ENCODE measurements around the gene SCLT1. TPM values are rescaled to one million over a fixed set of nuclear protein-coding genes. Genes with fewer than 3 reads are reported as not detected.

The SCLT1 gene
- total and polyA plus RNA-seq, 2 of the 4 experiments (the other 2 are of a cell fraction) = 4.9 to 7.7 TPM

DNA sequence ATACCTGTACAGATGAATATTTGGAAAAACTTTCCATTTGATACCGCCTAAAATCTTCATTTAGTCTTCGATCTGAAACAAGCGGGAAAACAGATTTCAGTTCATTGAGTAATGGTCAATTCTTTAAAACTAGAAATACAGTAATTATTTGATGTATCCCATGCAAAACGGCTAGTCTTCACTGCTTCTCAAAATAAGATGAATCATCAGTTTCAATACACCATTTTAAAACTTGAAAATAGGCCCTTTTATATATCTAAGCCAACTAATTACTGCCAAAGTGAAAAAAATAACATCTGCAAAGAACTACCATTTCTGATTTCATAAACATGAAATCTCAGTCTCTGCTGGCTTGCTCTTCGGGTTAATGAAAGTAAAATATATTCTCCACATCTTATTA, 11.0 kb downstream of the SCLT1 start:
- peaks cover 12 to 21% of the 10 kb centered on the region in 2 experiments for H3K79me1 ChIP-seq (ENCODE audit: low read depth in 1 of 2, low read length in 2 of 2)

More for the DNA sequence above, 11.0 kb downstream of the SCLT1 start:
- TF ChIP-seq MAFK (IDR thresholded peaks at IDR 0.05; ENCODE audit: low read depth, low read length) (peak; percentile 39; the same call in 1 of the 2 replicates), FOS (IDR thresholded peaks at IDR 0.05; ENCODE audit: low read depth, low read length) (no peak)
- Histone ChIP-seq H3K4ac (ENCODE audit: low read depth, low read length) (no peak overlapping the region), H3K14ac (replicated peaks; ENCODE audit: low read depth, low read length) (no peak overlapping the region), H3K36me3 (ENCODE audit: control insufficient read depth, insufficient read depth, low read length) (peaks cover 13% of the 10 kb centered on the region), H3K27me3 (ENCODE audit: control insufficient read depth, insufficient read depth, low read length) (no peaks in the 10 kb centered on the region), H3K18ac (ENCODE audit: low read depth, low read length) (no peak overlapping the region), H4K8ac (ENCODE audit: low read depth in 2 of 2, low read length in 2 of 2) (no peak overlapping the region), H2BK5ac (ENCODE audit: low read depth, low read length, poor library complexity, severe bottlenecking) (no peak overlapping the region), H2BK120ac (ENCODE audit: low read depth, low read length) (no peak overlapping the region), H4K91ac (ENCODE audit: insufficient read depth, low read depth, low read length) (no peak overlapping the region), H2AK5ac (ENCODE audit: low read depth, low read length) (no peak overlapping the region), H2AK9ac (replicated peaks; ENCODE audit: low read depth, low read length, poor library complexity) (no peak overlapping the region), H2AFZ (replicated peaks; ENCODE audit: low read length, poor library complexity) (no peak overlapping the region), H2BK20ac (ENCODE audit: low read depth, low read length) (no peak overlapping the region), H3K4me3 (ENCODE audit: insufficient read depth, low read depth, low read length) (no peak overlapping the region), H3K4me1 (ENCODE audit: control insufficient read depth, insufficient read depth, low read length) (no peaks in the 10 kb centered on the region), H4K20me1 (ENCODE audit: insufficient read depth, low read length) (no peaks in the 10 kb centered on the region), H3K9ac (ENCODE audit: low read depth, low read length) (no peak overlapping the region), H3K9me1 (ENCODE audit: insufficient read depth, low read length) (no peaks in the 10 kb centered on the region; the same call in 1 of the 2 replicates), H4K5ac (ENCODE audit: low read depth, low read length) (no peak overlapping the region), H3K23ac (ENCODE audit: low read depth, low read length) (no peak overlapping the region), H3K27ac (ENCODE audit: insufficient read depth, low read length) (no peak overlapping the region), H3K9me3 (ENCODE audit: control insufficient read depth, insufficient read depth, low read length) (no peaks in the 10 kb centered on the region), H3K56ac (ENCODE audit: extremely low read depth, insufficient read depth, low read length) (no peak overlapping the region), H3K4me2 (ENCODE audit: low read depth, low read length) (no peak overlapping the region), H2BK15ac (ENCODE audit: low read depth, low read length) (no peak overlapping the region)
- intact Hi-C loops (cut with micrococcal nuclease) = no loop called here
- no TSS peak for BruUV-seq (replicated peaks)
- in situ Hi-C loops (cut with MboI; ENCODE audit: low sequenced_read_pairs) = no loop called here
- dilution Hi-C loops (cut with HindIII; ENCODE audit: low sequenced_read_pairs, unreplicated experiment) = no loop called here
- ChIA-PET CTCF (no interaction called here), POLR2A (ENCODE audit: unreplicated experiment) (no interaction called here)
- DNase-seq = no peak
- ATAC-seq (ENCODE audit: low read depth) = no peak
- WGBS, 2 experiments (ENCODE audit: extremely low coverage in 2 of 2, insufficient read length in 1 of 2) = no CpG with 5 or more reads among the region's 5 CpGs
